NT2/D1 (cell line): ENCODE measurements around the gene CLMN.

ENCODE experiments used
- DNase-seq: peaks from one replicate; pipeline ENCODE4 v3.0.0-alpha.2; 2011; ENCODE audit warnings: low read depth, low spot score
- H3K27me3 ChIP-seq: 2 replicates; pipeline ENCODE4 v1.6.0; 2011; ENCODE audit warnings: mild to moderate bottlenecking; ENCODE audit not compliant: insufficient read length, insufficient read depth
- H3K36me3 ChIP-seq: 2 replicates; pipeline ENCODE4 v1.6.1; 2011; ENCODE audit warnings: mild to moderate bottlenecking, low read length, mixed read lengths; ENCODE audit not compliant: insufficient read depth, insufficient read length
- H3K4me1 ChIP-seq: 2 replicates; pipeline ENCODE4 v1.5.1; 2011; ENCODE audit not compliant: insufficient read depth, insufficient read length
- H3K4me3 ChIP-seq: 2 replicates; pipeline ENCODE4 v1.5.1; 2011; ENCODE audit warnings: low read depth; ENCODE audit not compliant: insufficient read length
- H3K9ac ChIP-seq: 2 replicates; pipeline ENCODE4 v1.6.0; 2011; ENCODE audit warnings: low read depth; ENCODE audit not compliant: insufficient read length
- H3K9me3 ChIP-seq: 2 replicates; pipeline ENCODE4 v1.5.1; 2011; ENCODE audit warnings: mild to moderate bottlenecking, low read length; ENCODE audit not compliant: insufficient read depth
- SUZ12 ChIP-seq: IDR thresholded peaks from 2 replicates; pipeline ENCODE4 v1.6.1; 2011; ENCODE audit not compliant: insufficient read length, insufficient read depth; ENCODE audit errors: extremely low read depth
- YY1 ChIP-seq: IDR thresholded peaks from 2 replicates; pipeline ENCODE4 v1.6.1; 2011; ENCODE audit not compliant: insufficient read length, insufficient read depth
- ZNF274 ChIP-seq: IDR thresholded peaks from 2 replicates; pipeline ENCODE4 v1.6.1; 2011; ENCODE audit warnings: mild to moderate bottlenecking, low read depth, low read length

The CLMN gene

GRCh38 chr14:95233702-95234241, 85.9 kb downstream of the CLMN start:
- no peaks in the 10 kb centered on the region for H3K9me3 ChIP-seq
- no peaks in the 10 kb centered on the region for H3K4me1 ChIP-seq
- H3K27me3 ChIP-seq = no peaks in the 10 kb centered on the region
- no peaks in the 10 kb centered on the region for H3K36me3 ChIP-seq
- no peak overlapping the region for H3K9ac ChIP-seq
- no peak overlapping the region for H3K4me3 ChIP-seq
- TF ChIP-seq YY1 (no peak), ZNF274 (no peak), SUZ12 (no peak)
- no peak for DNase-seq

- no peaks in the 10 kb centered on the region for H3K9me3 ChIP-seq
- TF ChIP-seq ZNF274 = no peak
- TF ChIP-seq YY1 = no peak
- no peak for TF ChIP-seq SUZ12
- H3K4me3 ChIP-seq = no peak overlapping the region
- DNase-seq = no peak
- H3K27me3 ChIP-seq = no peaks in the 10 kb centered on the region
- no peaks in the 10 kb centered on the region for H3K4me1 ChIP-seq
- H3K36me3 ChIP-seq = no peaks in the 10 kb centered on the region
- no peak overlapping the region for H3K9ac ChIP-seq
Measured at GRCh38 chr14:95232894-95233584, 86.7 kb downstream of the CLMN start.

- Histone ChIP-seq H3K9me3 (no peaks in the 10 kb centered on the region), H3K9ac (no peak overlapping the region), H3K27me3 (no peaks in the 10 kb centered on the region), H3K4me1 (no peaks in the 10 kb centered on the region), H3K36me3 (no peaks in the 10 kb centered on the region), H3K4me3 (no peak overlapping the region)
- DNase-seq = no peak
- no peak for TF ChIP-seq ZNF274
- TF ChIP-seq YY1 = no peak
- TF ChIP-seq SUZ12 = no peak
Measured at GRCh38 chr14:95231966-95232633, 87.6 kb downstream of the CLMN start.

GRCh38 chr14:95229749-95230148, 90.0 kb downstream of the CLMN start:
- no peak for TF ChIP-seq ZNF274
- TF ChIP-seq SUZ12 = no peak
- TF ChIP-seq YY1 = no peak
- DNase-seq = no peak
- no peak overlapping the region for H3K9ac ChIP-seq

GRCh38 chr14:95228240-95228639, 91.5 kb downstream of the CLMN start:
- TF ChIP-seq ZNF274 (no peak), YY1 (no peak), SUZ12 (no peak)
- no peak overlapping the region for H3K9ac ChIP-seq
- no peak for DNase-seq

More at GRCh38 chr14:95229749-95230148, 90.0 kb downstream of the CLMN start:
- H3K36me3 ChIP-seq = no peaks in the 10 kb centered on the region
- H3K4me3 ChIP-seq = no peak overlapping the region
- H3K27me3 ChIP-seq = no peaks in the 10 kb centered on the region
- no peaks in the 10 kb centered on the region for H3K9me3 ChIP-seq
- H3K4me1 ChIP-seq = peaks cover 3% of the 10 kb centered on the region

GRCh38 chr14:95227279-95227860, 92.3 kb downstream of the CLMN start:
- TF ChIP-seq ZNF274 = no peak
- TF ChIP-seq SUZ12 = no peak
- no peak for TF ChIP-seq YY1
- no peak overlapping the region for H3K4me3 ChIP-seq
- no peak for DNase-seq

More at GRCh38 chr14:95228240-95228639, 91.5 kb downstream of the CLMN start:
- H3K4me1 ChIP-seq = peaks cover 3% of the 10 kb centered on the region
- H3K36me3 ChIP-seq = no peaks in the 10 kb centered on the region
- H3K27me3 ChIP-seq = no peaks in the 10 kb centered on the region
- no peak overlapping the region for H3K4me3 ChIP-seq
- H3K9me3 ChIP-seq = no peaks in the 10 kb centered on the region

GRCh38 chr14:95226801-95227200, 92.9 kb downstream of the CLMN start:
- TF ChIP-seq ZNF274 (no peak), SUZ12 (no peak), YY1 (no peak)
- peaks cover 3% of the 10 kb centered on the region for H3K4me1 ChIP-seq
- H3K9ac ChIP-seq = no peak overlapping the region
- no peak for DNase-seq
- H3K9me3 ChIP-seq = no peaks in the 10 kb centered on the region
- H3K27me3 ChIP-seq = no peaks in the 10 kb centered on the region
- no peaks in the 10 kb centered on the region for H3K36me3 ChIP-seq
- H3K4me3 ChIP-seq = no peak overlapping the region

More at GRCh38 chr14:95227279-95227860, 92.3 kb downstream of the CLMN start:
- Histone ChIP-seq H3K9me3 (no peaks in the 10 kb centered on the region), H3K27me3 (no peaks in the 10 kb centered on the region), H3K4me1 (peaks cover 3% of the 10 kb centered on the region), H3K36me3 (no peaks in the 10 kb centered on the region), H3K9ac (no peak overlapping the region)
